Activated CD4-positive, alpha-beta T cell treated with anti-CD3 and anti-CD28 coated beads for 36 hours (primary cell): ENCODE results near the gene NCKAP5. TPM values are rescaled to one million over a fixed set of nuclear protein-coding genes. Genes with fewer than 3 reads are reported as not detected.

ENCODE experiments used
- ATAC-seq: fragments of 200-7000 bp; cut with Tn5 transposase; one replicate; pipeline ENCODE4 v1.10.0; 2021; ENCODE audit warnings: mild to moderate bottlenecking, moderate library complexity
- CTCF ChIA-PET: fragments of 350-600 bp; sonication (Branson Sonifier 250); formaldehyde crosslinking; loops from one replicate; lab custom pipeline; 2021; ENCODE audit warnings: antibody characterized with exemption; lab: Charles Lee
- POLR2A ChIA-PET: fragments of 350-600 bp; sonication (Branson Sonifier 250); formaldehyde crosslinking; loops from one replicate; lab custom pipeline; 2021; ENCODE audit warnings: antibody characterized with exemption, inconsistent platforms; lab: Charles Lee
- DNase-seq: peaks from one replicate; pipeline ENCODE4 v3.0.0-alpha.2; 2020
- H3K27ac Mint-ChIP-seq: one replicate; pipeline ENCODE4 v1.8.0; 2021; ENCODE audit warnings: mixed read lengths
- H3K27me3 Mint-ChIP-seq: one replicate; pipeline ENCODE4 v1.8.0; 2021; ENCODE audit warnings: mixed read lengths
- H3K36me3 Mint-ChIP-seq: one replicate; pipeline ENCODE4 v1.8.0; 2021; ENCODE audit warnings: low read depth, mixed read lengths
- H3K4me1 Mint-ChIP-seq: one replicate; pipeline ENCODE4 v1.8.0; 2021; ENCODE audit warnings: mixed read lengths
- H3K4me3 Mint-ChIP-seq: one replicate; pipeline ENCODE4 v1.8.0; 2021; ENCODE audit warnings: mild to moderate bottlenecking, moderate library complexity, mixed read lengths
- H3K9me3 Mint-ChIP-seq: one replicate; pipeline ENCODE4 v1.8.0; 2021; ENCODE audit warnings: low read depth, mixed read lengths
- intact Hi-C, 2 experiments: fragments of 100-400 bp; cut with DNase I in 1 of 2; cut with micrococcal nuclease in 1 of 2; formaldehyde crosslinking; loops; one replicate each; pipeline versions ENCODE4 v1.14.2 to v1.15.1; 2022 to 2024; cut with DNase I, micrococcal nuclease
- total RNA-seq, 2 experiments: library from RNA; stranded (reverse); gene quantifications; one replicate each; pipeline ENCODE4 v1.2.3, GENCODE V29; 2021

Gene NCKAP5
- total RNA-seq, 2 experiments from 2014 or later: not detected

DNA sequence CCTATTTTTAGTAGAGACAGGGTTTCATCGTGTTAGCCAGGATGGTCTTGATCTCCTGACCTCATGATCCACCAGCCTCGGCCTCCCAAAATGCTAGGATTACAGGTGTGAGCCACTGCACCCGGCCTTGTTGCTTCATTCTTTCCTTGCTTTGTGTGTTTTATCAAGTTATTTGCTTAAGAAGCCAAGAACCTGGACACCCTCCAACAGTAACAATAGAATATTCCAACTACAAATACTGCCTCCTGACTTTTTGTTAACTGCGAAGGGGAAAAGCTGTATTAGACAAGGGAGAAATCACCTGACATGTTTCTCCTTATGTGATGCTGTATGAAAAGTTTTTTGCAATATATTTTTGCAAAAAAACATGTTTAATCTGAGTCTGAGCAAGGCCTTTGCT is 297.2 kb downstream of the NCKAP5 start:
- intact Hi-C loops: no loop called here
- DNase-seq (no peak), ATAC-seq (no peak)
- no peak overlapping the region for H3K4me3 Mint-ChIP-seq
- H3K27ac Mint-ChIP-seq: no peak overlapping the region
- H3K36me3 Mint-ChIP-seq: no peaks in the 10 kb centered on the region
- H3K27me3 Mint-ChIP-seq: peaks cover 4% of the 10 kb centered on the region
- CTCF ChIA-PET: no interaction called here
- POLR2A ChIA-PET: no interaction called here
- no peaks in the 10 kb centered on the region for H3K9me3 Mint-ChIP-seq
- no peaks in the 10 kb centered on the region for H3K4me1 Mint-ChIP-seq

DNA sequence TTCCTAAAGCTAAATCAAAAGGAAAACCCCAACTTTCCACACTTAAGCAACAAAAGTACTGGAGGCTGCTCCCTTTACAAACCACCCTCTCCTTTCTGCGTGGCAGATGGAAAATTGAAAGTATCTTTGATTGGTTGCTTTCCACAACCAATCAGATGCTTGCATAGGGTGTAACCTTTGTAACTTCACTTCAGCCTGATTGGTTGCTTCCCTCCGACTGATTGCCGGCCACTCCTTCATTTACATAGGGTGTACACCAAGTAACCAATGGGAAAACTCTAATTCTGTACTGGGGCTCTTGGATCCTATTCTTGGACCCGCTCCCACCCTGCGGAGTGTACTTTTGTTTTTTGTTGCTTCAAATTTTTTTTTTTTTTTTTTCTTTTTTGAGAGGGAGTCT is 297.7 kb downstream of the NCKAP5 start:
- H3K27me3 Mint-ChIP-seq: peaks cover 7% of the 10 kb centered on the region
- ATAC-seq: no peak
- POLR2A ChIA-PET: no interaction called here
- no peak overlapping the region for H3K27ac Mint-ChIP-seq
- intact Hi-C loops: no loop called here
- no peak overlapping the region for H3K4me3 Mint-ChIP-seq
- no peaks in the 10 kb centered on the region for H3K4me1 Mint-ChIP-seq
- no peaks in the 10 kb centered on the region for H3K36me3 Mint-ChIP-seq
- CTCF ChIA-PET: no interaction called here
- no peaks in the 10 kb centered on the region for H3K9me3 Mint-ChIP-seq
- DNase-seq: no peak

DNA sequence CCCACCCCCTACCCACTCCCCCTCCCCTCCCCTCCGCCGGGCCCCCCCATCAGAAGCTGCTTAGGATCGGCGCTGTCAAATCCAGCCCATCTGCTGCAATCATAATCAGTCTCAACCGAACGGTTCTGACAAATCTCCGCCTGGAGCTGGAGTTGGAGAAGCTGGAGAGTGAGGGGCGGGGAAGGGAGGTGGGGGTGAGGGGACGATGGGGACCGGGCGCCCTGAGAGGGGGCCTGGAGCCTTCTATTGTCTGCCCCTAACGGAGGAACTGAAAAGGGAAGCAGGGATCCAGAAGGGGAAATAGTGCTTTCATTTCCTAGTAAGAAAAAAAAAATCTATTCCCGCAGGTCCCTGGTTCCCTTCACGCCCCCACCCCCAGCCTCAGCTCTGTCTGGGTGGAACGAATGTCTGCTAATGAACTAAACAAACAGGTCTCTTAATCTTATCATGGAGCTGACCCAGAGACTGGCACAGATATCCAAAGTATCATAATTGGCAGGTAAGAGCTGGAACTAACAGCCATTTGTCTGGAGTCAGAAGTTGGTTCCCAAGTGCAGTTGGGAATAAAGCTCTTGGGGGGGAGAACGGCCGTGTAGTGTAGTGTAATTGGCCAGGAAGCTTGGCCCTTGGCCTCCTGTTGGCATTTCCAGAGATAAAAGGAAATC is 301.2 kb downstream of the NCKAP5 start:
- POLR2A ChIA-PET: no interaction called here
- intact Hi-C loops: no loop called here

DNA sequence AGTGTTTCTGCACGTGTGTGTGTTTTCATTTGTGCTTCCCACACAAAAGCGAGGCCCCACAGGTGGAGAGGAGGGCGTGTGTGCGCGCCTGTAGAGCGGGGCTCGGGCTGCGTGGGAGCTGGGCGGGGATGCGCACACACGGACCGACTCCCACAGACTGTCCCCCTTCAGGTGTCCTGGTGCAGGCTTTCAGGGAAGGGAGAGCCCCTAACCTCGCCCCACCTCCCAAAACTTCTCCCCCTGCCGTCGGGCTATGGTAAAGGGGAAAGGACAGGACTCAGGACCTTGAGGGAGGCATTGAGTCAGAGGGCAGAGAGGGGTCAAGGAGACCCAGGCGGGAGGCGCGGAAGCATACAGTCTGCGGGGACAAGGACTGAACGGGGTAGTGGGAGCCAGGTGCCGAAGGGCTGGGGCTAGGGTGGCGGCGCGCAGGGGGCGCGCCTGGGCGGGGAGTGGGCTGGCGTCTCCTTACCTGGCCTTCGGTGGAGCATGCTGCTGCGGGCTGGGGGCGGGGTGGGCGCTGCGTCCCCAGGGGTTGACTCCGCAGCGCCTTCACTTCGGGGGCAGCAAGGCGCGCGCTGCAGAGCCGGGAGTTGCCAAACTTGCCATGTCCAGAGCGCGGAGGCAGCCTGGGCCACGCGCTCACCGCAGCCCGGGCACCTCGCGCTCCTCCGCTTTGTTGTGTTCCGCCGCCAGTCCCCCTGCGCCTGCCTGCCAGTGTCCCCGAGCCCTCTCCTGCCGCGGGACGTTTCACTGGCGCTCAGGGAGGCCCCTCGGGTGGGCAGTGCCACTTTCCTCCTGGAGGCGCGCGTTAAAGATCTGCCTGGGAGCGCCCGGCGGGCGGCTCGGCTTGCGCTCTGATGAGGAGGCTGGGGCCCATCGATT is 302.0 kb downstream of the NCKAP5 start:
- Mint-ChIP-seq H3K27me3 (peaks cover 17% of the 10 kb centered on the region), H3K4me1 (no peaks in the 10 kb centered on the region)
- no peak for ATAC-seq

More for the DNA sequence above, 301.2 kb downstream of the NCKAP5 start:
- DNase-seq: no peak
- H3K36me3 Mint-ChIP-seq: no peaks in the 10 kb centered on the region
- no peaks in the 10 kb centered on the region for H3K4me1 Mint-ChIP-seq
- no peak for ATAC-seq
- peaks cover 17% of the 10 kb centered on the region for H3K27me3 Mint-ChIP-seq
- CTCF ChIA-PET: interaction anchor here (0.8 kb wide), 1 partner anchor 18 kb away, joined by 3 read pairs; no protein-coding TSS in a partner anchor
- no peak overlapping the region for H3K4me3 Mint-ChIP-seq
- H3K27ac Mint-ChIP-seq: no peak overlapping the region
- no peaks in the 10 kb centered on the region for H3K9me3 Mint-ChIP-seq

DNA sequence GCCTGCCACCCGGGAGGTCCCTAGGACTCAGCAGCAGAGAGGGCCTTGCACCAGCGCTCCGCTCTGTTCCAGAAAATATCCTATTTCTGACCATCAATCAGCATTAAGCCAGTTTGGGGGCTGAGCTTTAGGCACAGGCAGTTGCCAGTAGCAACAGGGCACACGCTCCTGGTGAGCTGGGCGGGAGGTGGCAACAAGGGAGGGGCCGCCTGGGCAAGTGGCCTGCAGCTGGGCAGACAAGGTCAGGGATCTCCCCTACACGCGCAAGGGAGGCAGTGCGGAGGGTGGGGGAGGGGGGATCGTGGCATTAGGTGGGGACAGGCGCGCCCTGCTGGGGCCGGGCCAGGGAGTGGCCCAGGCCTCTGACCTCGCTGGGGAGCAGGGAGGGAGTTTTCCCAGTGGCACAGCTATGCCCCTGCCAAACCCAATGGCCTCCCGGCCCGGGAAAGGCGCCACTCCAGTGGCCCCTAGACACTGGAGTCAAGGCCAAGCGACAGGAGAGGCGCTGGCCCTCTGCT is 302.8 kb downstream of the NCKAP5 start:
- intact Hi-C loops: no loop called here
- no peak overlapping the region for H3K4me3 Mint-ChIP-seq
- no peaks in the 10 kb centered on the region for H3K36me3 Mint-ChIP-seq
- no peak overlapping the region for H3K27ac Mint-ChIP-seq
- ATAC-seq (no peak), DNase-seq (no peak)
- no peaks in the 10 kb centered on the region for H3K4me1 Mint-ChIP-seq
- H3K9me3 Mint-ChIP-seq: no peaks in the 10 kb centered on the region
- ChIA-PET CTCF (no interaction called here), POLR2A (no interaction called here)
- H3K27me3 Mint-ChIP-seq: peaks cover 17% of the 10 kb centered on the region

More for the DNA sequence above, 302.0 kb downstream of the NCKAP5 start:
- DNase-seq: no peak
- Mint-ChIP-seq H3K36me3 (no peaks in the 10 kb centered on the region), H3K27ac (no peak overlapping the region), H3K9me3 (no peaks in the 10 kb centered on the region), H3K4me3 (no peak overlapping the region)
- ChIA-PET CTCF (no interaction called here), POLR2A (no interaction called here)
- intact Hi-C loops: no loop called here

DNA sequence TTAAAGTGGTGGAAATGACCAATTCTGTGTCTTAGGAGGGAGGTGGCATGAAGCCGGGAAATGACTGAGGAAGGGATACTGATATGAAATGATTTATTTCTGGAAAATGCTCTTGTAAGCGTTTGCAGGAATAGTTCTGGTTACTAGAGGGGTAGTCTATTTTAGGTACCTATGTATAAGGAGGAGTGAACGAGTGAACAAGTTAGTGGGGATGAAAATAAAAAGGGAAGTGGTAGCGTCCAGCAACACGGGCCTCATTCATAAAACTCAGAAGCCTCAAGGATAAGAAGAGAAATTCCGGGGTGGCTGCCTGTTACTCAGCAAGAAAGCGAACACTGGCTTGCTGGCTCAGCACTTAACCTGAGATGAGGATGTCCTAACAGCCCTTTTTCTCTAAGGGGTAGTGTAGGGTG is 303.3 kb downstream of the NCKAP5 start:
- DNase-seq (no peak), ATAC-seq (no peak)
- H3K36me3 Mint-ChIP-seq: no peaks in the 10 kb centered on the region
- CTCF ChIA-PET: no interaction called here
- no peaks in the 10 kb centered on the region for H3K9me3 Mint-ChIP-seq
- no peak overlapping the region for H3K4me3 Mint-ChIP-seq
- H3K27me3 Mint-ChIP-seq: peaks cover 17% of the 10 kb centered on the region
- POLR2A ChIA-PET: no interaction called here
- H3K27ac Mint-ChIP-seq: no peak overlapping the region
- intact Hi-C loops: no loop called here
- H3K4me1 Mint-ChIP-seq: no peaks in the 10 kb centered on the region

DNA sequence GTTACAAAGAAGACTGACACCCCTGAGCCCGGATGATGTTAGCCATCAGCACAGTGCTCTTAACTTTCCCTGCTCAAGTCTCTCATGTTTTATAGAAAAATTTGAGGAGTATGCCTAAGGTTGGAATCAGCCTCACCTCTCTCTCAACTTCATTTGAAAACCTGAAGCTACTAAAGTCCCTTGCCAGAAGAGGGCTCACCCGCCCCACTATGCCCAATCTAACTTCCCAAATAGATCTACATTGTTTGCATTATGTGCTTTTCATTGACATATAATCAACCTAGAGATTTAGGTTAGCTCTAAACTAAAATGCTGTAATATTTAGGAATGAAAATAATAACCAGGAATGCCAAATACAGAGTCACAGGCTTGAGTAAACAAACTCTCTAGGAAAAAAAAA is 305.4 kb downstream of the NCKAP5 start:
- Mint-ChIP-seq H3K9me3 (no peaks in the 10 kb centered on the region), H3K4me3 (no peak overlapping the region), H3K27me3 (peaks cover 17% of the 10 kb centered on the region), H3K36me3 (no peaks in the 10 kb centered on the region), H3K4me1 (no peaks in the 10 kb centered on the region), H3K27ac (no peak overlapping the region)
- ChIA-PET POLR2A (no interaction called here), CTCF (no interaction called here)
- intact Hi-C loops: no loop called here
- no peak for ATAC-seq
- DNase-seq: no peak

DNA sequence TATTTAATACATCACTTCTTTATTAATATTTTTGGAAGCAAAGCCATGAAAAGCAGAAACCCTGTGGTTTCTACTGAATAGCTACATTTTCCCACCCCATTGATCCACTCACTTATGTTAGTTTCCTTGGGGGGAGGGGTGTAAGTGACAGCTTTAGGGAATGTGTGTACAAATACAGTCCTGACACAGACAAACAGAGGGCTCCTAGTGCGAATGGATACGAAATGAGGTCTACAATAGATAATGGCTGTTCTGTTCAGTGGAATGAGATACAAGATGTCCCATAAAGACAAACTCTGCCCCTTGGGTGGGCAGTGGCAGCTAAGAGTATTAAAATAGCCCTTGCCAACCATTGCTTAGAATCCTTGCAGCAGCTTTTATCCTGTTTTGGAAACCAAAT is 312.9 kb downstream of the NCKAP5 start:
- ChIA-PET CTCF (interaction anchor here (1.2 kb wide), 1 partner anchor 9 kb away, joined by 3 read pairs; no protein-coding TSS in a partner anchor), POLR2A (no interaction called here)
- ATAC-seq: no peak
- H3K36me3 Mint-ChIP-seq: no peaks in the 10 kb centered on the region
- H3K27ac Mint-ChIP-seq: no peak overlapping the region
- no peaks in the 10 kb centered on the region for H3K4me1 Mint-ChIP-seq
- H3K4me3 Mint-ChIP-seq: no peak overlapping the region
- no peaks in the 10 kb centered on the region for H3K9me3 Mint-ChIP-seq
- DNase-seq: no peak
- no peaks in the 10 kb centered on the region for H3K27me3 Mint-ChIP-seq
- intact Hi-C loops: no loop called here

DNA sequence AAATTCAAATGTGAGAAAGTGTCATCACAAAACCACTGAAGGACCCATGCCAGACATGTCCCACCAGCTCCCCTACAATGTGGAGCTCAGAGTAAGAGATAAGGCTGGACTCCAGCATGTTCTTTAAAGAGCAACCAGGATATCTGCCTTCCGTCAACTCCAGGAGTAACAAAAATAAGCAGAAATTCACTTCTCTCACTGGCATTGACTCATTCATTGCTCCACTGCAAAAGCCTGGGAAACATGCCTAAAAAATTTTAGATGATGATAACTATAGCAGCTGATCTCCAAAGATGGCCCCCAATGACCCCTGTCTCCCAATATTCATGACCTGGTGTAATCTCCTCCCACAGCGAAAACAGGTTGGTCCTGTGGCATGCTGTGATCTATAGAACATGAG is 314.5 kb downstream of the NCKAP5 start:
- intact Hi-C loops: no loop called here
- Mint-ChIP-seq H3K9me3 (no peaks in the 10 kb centered on the region), H3K36me3 (no peaks in the 10 kb centered on the region), H3K4me3 (no peak overlapping the region), H3K27ac (no peak overlapping the region), H3K4me1 (no peaks in the 10 kb centered on the region), H3K27me3 (no peaks in the 10 kb centered on the region)
- DNase-seq (no peak), ATAC-seq (no peak)
- ChIA-PET POLR2A (no interaction called here), CTCF (interaction anchor here (0.6 kb wide), 1 partner anchor 1476 kb away, joined by 3 read pairs; no protein-coding TSS in a partner anchor)

DNA sequence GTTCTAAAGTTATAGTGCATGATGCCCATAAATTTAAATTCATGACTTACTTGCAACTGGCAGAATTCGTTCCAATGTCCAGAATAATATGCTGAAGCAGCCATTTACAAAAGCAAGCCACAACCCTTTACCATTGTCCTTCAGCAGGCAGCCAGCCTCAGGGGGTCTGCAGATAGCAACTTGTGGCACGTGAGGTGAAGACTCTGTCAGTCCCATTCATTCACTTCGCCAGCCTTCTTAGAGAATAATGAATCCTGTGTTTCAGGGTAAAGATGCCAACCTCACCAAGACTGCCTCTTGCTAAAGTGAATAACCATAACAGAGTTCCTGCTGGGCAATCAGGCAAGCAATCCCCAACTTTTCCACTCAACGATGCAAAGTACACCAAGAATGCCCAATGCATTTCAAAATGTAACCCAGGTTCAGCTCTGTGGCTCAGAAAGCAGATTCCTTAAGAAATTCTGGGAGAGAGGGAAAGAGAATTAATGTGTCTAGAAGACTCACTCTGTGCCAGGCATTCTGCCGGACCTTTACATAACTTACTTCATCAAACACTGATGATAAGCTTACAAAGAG is 315.4 kb downstream of the NCKAP5 start:
- POLR2A ChIA-PET: no interaction called here
- Mint-ChIP-seq H3K9me3 (no peaks in the 10 kb centered on the region), H3K27me3 (no peaks in the 10 kb centered on the region), H3K4me1 (no peaks in the 10 kb centered on the region), H3K4me3 (no peak overlapping the region), H3K27ac (no peak overlapping the region), H3K36me3 (no peaks in the 10 kb centered on the region)
- DNase-seq (no peak), ATAC-seq (no peak)
- intact Hi-C loops: no loop called here
- CTCF ChIA-PET: no interaction called here

DNA sequence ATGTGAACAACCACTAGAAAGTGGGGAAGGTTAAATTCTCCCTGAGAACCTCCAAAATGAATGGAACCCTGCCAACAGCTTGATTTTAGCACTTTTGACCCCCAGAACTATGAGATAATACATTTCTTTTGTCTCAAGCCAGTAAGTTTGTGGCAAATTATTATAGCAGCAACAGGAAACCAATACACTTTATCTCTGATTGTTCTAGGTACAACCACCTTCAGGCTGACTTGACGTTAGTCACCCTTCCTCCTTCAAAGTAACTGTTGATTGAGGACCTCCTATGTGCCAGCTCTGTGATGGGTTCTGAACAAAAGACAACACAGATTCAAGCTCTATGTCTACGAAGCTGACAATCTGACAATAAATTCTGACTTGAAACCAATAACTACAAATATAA is 318.9 kb downstream of the NCKAP5 start:
- ATAC-seq (no peak), DNase-seq (no peak)
- no peaks in the 10 kb centered on the region for H3K36me3 Mint-ChIP-seq
- intact Hi-C loops: no loop called here
- H3K27ac Mint-ChIP-seq: no peak overlapping the region
- H3K4me3 Mint-ChIP-seq: no peak overlapping the region
- ChIA-PET CTCF (no interaction called here), POLR2A (no interaction called here)
- no peaks in the 10 kb centered on the region for H3K9me3 Mint-ChIP-seq
- no peaks in the 10 kb centered on the region for H3K27me3 Mint-ChIP-seq
- H3K4me1 Mint-ChIP-seq: no peaks in the 10 kb centered on the region
